T47D (cell line): Measurements from ENCODE around the gene PTRHD1.

Experiments used
- DNase-seq, 2 experiments: peaks; one replicate each; pipeline versions ENCODE4 v3.0.0 to v3.0.0-alpha.2; 2011 to 2012; ENCODE audit warnings: low read depth in 1 of 2, low spot score in 1 of 2
- JUND ChIP-seq: IDR thresholded peaks from 2 replicates; pipeline ENCODE4 v1.6.1; 2012; ENCODE audit warnings: low read depth
- in situ Hi-C: cut with HindIII; loops from 2 replicates; pipeline ENCODE4 v1.10.0; 2016; ENCODE audit warnings: low sequenced_read_pairs, low pct_unique_long_range_greater_than_20kb

Gene PTRHD1

DNA sequence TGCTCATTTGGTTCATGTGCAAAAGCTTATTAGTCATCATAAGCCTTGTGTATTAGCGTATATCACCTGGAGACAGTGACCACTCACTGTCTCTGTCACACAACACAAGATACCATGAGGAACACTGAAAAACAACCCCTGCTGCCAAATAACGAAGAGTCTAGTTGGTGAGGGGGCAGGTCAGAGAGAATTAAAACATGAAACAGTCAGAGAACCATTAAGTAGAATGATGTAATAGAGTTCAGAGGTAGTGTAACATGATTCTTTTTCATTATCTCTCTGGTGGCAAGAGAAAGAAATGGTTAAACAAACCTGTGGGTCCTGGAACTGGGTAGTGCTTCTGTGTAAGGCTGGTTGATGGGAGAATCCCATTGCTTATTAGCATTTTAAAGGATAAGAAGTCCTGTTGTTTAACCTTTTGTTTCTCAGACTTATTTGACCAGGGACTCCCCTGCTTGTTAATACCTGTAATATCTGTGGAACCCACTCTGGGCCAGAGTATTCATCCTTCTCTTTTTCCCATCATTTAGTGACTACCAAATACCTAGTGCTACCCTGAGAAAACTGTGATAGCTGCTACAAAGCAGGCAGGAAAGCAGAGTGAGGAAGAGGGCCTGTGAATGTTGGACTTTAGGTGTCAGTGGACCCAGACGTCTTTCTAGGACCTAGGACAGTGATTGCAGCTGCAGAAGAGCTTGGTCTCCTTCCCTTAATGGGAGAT lies 38.0 kb downstream of the PTRHD1 start:
- in situ Hi-C loops = no loop called here
- DNase-seq = no peak
- TF ChIP-seq JUND = no peak

GRCh38 chr2:24749069-24749691 lies 44.0 kb downstream of the PTRHD1 start:
- peak in 1 of 2 experiments; percentile 2 for DNase-seq
- no peak for TF ChIP-seq JUND
- in situ Hi-C loops = no loop called here

GRCh38 chr2:24747299-24747698 lies 45.9 kb downstream of the PTRHD1 start:
- in situ Hi-C loops = no loop called here
- no peak for DNase-seq
- TF ChIP-seq JUND = no peak

DNA sequence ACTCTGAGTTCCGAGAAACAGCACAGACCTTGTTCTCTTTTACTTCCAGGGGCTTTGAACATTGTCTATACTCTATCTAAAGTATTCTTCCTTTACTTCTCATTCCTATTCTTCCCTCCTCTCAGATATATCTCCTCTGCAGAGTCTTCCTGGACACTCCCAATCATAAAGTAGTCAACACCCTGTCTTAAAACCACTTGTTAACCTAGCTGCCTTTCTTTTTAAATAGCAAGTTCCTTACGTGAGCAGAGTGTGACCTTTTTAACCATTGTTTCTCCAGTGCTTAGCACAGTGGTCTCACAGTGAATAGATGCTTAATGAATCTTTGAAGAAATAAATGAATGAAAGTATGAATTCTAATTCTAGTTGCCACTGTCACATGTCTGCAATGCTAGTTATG lies 47.4 kb downstream of the PTRHD1 start:
- in situ Hi-C loops = no loop called here
- DNase-seq = no peak
- TF ChIP-seq JUND = no peak

DNA sequence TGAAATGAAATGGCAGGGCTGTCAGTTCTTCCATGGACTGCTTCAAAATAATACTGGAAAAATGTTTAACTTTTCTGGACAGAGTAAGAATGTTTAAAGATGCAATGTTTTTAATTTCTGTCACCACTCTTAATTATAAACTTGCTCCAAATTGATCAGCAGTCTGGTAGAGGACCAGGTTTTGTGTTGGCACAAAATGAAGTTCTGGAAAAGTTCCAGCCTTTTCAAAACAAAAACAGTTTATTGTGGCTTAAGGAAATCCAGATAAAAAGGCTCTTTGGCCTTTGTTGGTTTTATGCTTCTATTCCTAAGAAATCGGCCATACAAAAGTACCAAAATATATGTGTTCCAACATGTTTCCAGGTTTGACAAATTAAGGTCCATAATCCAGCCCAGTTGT lies 48.8 kb downstream of the PTRHD1 start:
- DNase-seq = no peak
- no peak for TF ChIP-seq JUND
- in situ Hi-C loops = no loop called here

DNA sequence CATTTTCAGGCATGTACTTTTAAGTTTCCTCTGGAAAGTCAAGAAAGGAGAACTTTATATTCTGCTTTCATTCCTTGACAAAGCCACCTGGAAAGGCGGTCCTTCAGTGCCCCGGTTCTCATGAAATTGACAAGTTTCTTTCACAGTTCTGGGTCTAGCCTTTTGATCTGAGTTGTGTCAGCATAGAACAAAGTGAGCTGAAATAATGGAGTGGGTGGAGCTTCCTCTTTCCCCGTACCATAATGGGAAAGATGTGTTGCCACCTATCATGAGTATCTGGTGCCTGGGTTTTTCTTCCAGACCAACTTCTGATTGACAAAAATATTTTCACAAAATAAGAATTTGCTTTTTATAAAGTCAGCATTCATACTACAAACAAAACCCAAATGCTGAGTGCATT lies 49.3 kb downstream of the PTRHD1 start:
- DNase-seq = no peak
- in situ Hi-C loops = no loop called here
- no peak for TF ChIP-seq JUND

DNA sequence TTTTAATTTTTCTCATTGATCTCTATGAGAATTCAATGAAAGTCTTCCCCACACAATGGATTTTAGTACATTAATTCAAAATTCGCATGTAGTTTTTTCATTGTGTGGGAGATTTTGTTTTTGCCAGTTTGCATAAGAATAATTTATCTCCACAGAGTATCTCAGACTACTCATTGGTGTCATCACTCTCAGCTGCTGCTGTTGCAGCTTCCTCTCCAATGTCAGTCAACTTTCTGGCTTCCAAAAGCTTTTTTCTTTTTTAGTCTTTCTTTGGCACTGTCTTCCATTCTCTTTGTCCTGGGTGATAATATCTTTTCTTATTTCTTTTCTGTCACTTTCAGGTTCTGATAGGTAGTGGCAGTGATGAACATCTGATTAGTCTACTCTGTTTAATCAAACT lies 50.5 kb downstream of the PTRHD1 start:
- no peak for TF ChIP-seq JUND
- DNase-seq = no peak
- in situ Hi-C loops = no loop called here

- TF ChIP-seq JUND = no peak
- in situ Hi-C loops = no loop called here
- no peak for DNase-seq
Observed at GRCh38 chr2:24740142-24740541, 53.0 kb downstream of the PTRHD1 start.
